ENCODE data around the gene CCDC7. TPM values are rescaled to one million over a fixed set of nuclear protein-coding genes. Genes with fewer than 3 reads are reported as not detected.

The CCDC7 gene
- total RNA-seq, 1 experiment from 2014 or later: 6.9 TPM

DNA sequence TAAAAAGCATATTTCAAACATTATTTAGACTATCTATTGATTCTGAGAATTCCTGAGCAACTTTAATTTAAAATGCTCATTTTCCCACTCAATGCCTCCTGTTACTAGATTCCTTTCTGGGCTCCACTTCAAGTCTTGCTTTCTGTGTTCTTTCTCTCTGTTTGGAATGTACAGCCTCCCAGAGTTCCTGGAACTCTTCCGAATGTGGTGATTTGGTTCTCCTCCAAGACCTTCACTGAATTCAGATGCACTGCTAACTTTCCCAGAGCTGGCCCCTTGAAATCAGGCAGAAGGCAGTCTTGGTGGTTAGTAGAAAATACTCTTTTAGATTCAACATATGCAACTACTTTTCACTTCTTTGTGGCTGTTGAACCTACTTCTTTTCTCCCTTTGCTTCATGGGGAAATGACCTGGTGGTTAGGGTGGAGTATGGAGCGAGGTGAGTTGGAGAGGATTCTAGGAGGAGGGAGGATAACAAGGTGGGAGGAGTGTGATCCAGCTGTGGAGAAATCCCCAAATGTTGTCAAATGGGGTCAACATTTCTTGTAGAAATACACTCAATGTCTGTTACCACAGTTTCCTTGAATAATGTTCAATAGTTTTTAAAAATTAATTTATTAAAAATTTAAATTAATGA lies 27.9 kb upstream of the CCDC7 start:
- Histone ChIP-seq H4K20me1 (ENCODE audit: insufficient read depth) (no peaks in the 10 kb centered on the region), H3K79me2 (ENCODE audit: low read depth) (no peaks in the 10 kb centered on the region), H3K4me3 (no peak overlapping the region), H3K9me2 (ENCODE audit: insufficient read depth) (no peaks in the 10 kb centered on the region), H3F3A (ENCODE audit: insufficient read depth, low read depth) (peaks cover 2% of the 10 kb centered on the region; the same call in 1 of the 2 replicates), H3K4me1 (replicated peaks; ENCODE audit: insufficient read depth) (0 out of 2 replicates have a peak, but pooled peaks cover 5% of the 10 kb centered on the region), H3K36me3 (ENCODE audit: low read depth) (no peaks in the 10 kb centered on the region), H3K27ac (no peak overlapping the region), H3K9me3 (ENCODE audit: insufficient read depth, low read depth) (peaks cover 7% of the 10 kb centered on the region; the same call in 1 of the 2 replicates), H3K27me3 (ENCODE audit: insufficient read depth, low read depth) (no peaks in the 10 kb centered on the region), H2AFZ (no peak overlapping the region), H3K4me2 (no peak overlapping the region)
- intact Hi-C loops (cut with micrococcal nuclease; ENCODE audit: unreplicated experiment): no loop called here
- no peak for DNase-seq
- POLR2A ChIA-PET (ENCODE audit: unreplicated experiment): no interaction called here
- BruUV-seq (replicated peaks): no TSS peak
- TF ChIP-seq, protein P1, sequence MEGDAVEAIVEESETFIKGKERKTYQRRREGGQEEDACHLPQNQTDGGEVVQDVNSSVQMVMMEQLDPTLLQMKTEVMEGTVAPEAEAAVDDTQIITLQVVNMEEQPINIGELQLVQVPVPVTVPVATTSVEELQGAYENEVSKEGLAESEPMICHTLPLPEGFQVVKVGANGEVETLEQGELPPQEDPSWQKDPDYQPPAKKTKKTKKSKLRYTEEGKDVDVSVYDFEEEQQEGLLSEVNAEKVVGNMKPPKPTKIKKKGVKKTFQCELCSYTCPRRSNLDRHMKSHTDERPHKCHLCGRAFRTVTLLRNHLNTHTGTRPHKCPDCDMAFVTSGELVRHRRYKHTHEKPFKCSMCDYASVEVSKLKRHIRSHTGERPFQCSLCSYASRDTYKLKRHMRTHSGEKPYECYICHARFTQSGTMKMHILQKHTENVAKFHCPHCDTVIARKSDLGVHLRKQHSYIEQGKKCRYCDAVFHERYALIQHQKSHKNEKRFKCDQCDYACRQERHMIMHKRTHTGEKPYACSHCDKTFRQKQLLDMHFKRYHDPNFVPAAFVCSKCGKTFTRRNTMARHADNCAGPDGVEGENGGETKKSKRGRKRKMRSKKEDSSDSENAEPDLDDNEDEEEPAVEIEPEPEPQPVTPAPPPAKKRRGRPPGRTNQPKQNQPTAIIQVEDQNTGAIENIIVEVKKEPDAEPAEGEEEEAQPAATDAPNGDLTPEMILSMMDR (conservative IDR thresholded peaks at IDR 0.05): no peak
- TF ChIP-seq EZH2 (IDR thresholded peaks at IDR 0.05; ENCODE audit: low read depth): no peak
- CTCF ChIA-PET: no interaction called here

DNA sequence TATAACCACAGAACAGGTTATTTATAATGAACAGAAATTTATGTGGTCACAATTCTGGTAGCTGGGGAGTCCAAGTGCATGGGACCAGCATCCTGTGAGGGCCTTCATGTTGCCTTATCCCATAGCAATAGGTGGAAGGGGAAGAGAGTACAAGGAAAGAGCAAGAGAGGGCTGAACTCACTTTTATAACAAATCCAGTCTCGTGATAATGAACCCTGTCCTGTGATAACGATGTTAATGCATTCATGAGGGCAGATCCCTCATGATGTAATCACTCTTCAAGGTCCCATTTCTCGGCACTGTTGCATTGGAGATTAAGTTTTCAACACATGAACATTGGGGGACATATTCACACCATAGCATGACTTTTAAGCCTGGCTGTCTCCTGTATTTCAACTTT lies 27.4 kb upstream of the CCDC7 start:
- no peaks in the 10 kb centered on the region for H3K9me2 ChIP-seq (ENCODE audit: insufficient read depth)
- TF ChIP-seq, protein P1 (conservative IDR thresholded peaks at IDR 0.05): no peak
- no peak for TF ChIP-seq EZH2 (IDR thresholded peaks at IDR 0.05; ENCODE audit: low read depth)
- H3K4me1 ChIP-seq (replicated peaks; ENCODE audit: insufficient read depth): no peaks in the 10 kb centered on the region
- H3F3A ChIP-seq (ENCODE audit: insufficient read depth, low read depth): peaks cover 2% of the 10 kb centered on the region; the same call in 1 of the 2 replicates
- no TSS peak for BruUV-seq (replicated peaks)
- H3K9me3 ChIP-seq (ENCODE audit: insufficient read depth, low read depth): peaks cover 7% of the 10 kb centered on the region; the same call in 1 of the 2 replicates
- H3K27me3 ChIP-seq (ENCODE audit: insufficient read depth, low read depth): no peaks in the 10 kb centered on the region
- H4K20me1 ChIP-seq (ENCODE audit: insufficient read depth): no peaks in the 10 kb centered on the region
- no peaks in the 10 kb centered on the region for H3K79me2 ChIP-seq (ENCODE audit: low read depth)
- intact Hi-C loops (cut with micrococcal nuclease; ENCODE audit: unreplicated experiment): no loop called here
- POLR2A ChIA-PET (ENCODE audit: unreplicated experiment): no interaction called here
- H3K27ac ChIP-seq: no peak overlapping the region
- no peaks in the 10 kb centered on the region for H3K36me3 ChIP-seq (ENCODE audit: low read depth)
- no peak overlapping the region for H2AFZ ChIP-seq
- no peak for DNase-seq
- CTCF ChIA-PET: no interaction called here
- H3K4me3 ChIP-seq: no peak overlapping the region
- no peak overlapping the region for H3K4me2 ChIP-seq

GRCh38 chr10:32419615-32420014 lies 26.3 kb upstream of the CCDC7 start:
- H3K36me3 ChIP-seq (ENCODE audit: low read depth): no peaks in the 10 kb centered on the region
- no peak overlapping the region for H3K4me2 ChIP-seq
- TF ChIP-seq, protein P1 (conservative IDR thresholded peaks at IDR 0.05): no peak
- TF ChIP-seq EZH2 (IDR thresholded peaks at IDR 0.05; ENCODE audit: low read depth): no peak
- CTCF ChIA-PET: no interaction called here
- no TSS peak for BruUV-seq (replicated peaks)
- no peaks in the 10 kb centered on the region for H3F3A ChIP-seq (ENCODE audit: insufficient read depth, low read depth)
- POLR2A ChIA-PET (ENCODE audit: unreplicated experiment): no interaction called here
- intact Hi-C loops (cut with micrococcal nuclease; ENCODE audit: unreplicated experiment): no loop called here
- no peak overlapping the region for H3K4me3 ChIP-seq
- H4K20me1 ChIP-seq (ENCODE audit: insufficient read depth): no peaks in the 10 kb centered on the region
- no peaks in the 10 kb centered on the region for H3K9me2 ChIP-seq (ENCODE audit: insufficient read depth)
- no peaks in the 10 kb centered on the region for H3K79me2 ChIP-seq (ENCODE audit: low read depth)
- no peak overlapping the region for H2AFZ ChIP-seq
- no peak for DNase-seq
- peaks cover 7% of the 10 kb centered on the region; the same call in 1 of the 2 replicates for H3K9me3 ChIP-seq (ENCODE audit: insufficient read depth, low read depth)
- H3K4me1 ChIP-seq (replicated peaks; ENCODE audit: insufficient read depth): no peaks in the 10 kb centered on the region
- no peak overlapping the region for H3K27ac ChIP-seq
- H3K27me3 ChIP-seq (ENCODE audit: insufficient read depth, low read depth): no peaks in the 10 kb centered on the region
